Ramos (cell line): Measurements from ENCODE around the gene LRRC72.

Source experiments
- in situ Hi-C: fragments of 300-500 bp; cut with MboI; formaldehyde crosslinking; loops from one replicate; pipeline ENCODE4 v1.14.3; 2022; ENCODE audit warnings: low sequenced_read_pairs; ENCODE audit not compliant: unreplicated experiment

LRRC72 gene

GRCh38 chr7:16564023-16564380, 37.4 kb downstream of the LRRC72 start:
- in situ Hi-C loops = loop anchor here (25.0 kb wide), 1 partner anchor 477 kb away; no protein-coding TSS in a partner anchor

- in situ Hi-C loops = loop anchor here (25.0 kb wide), 1 partner anchor 478 kb away; no protein-coding TSS in a partner anchor
Measured at GRCh38 chr7:16564909-16565426, 38.3 kb downstream of the LRRC72 start.

- in situ Hi-C loops = loop anchor here (25.0 kb wide), 1 partner anchor 485 kb away; no protein-coding TSS in a partner anchor
Measured at GRCh38 chr7:16571941-16572340, 45.3 kb downstream of the LRRC72 start.

GRCh38 chr7:16579216-16579615, 52.6 kb downstream of the LRRC72 start:
- in situ Hi-C loops = loop anchor here (25.0 kb wide), 1 partner anchor 333 kb away; no protein-coding TSS in a partner anchor

GRCh38 chr7:16581286-16581685, 54.7 kb downstream of the LRRC72 start:
- in situ Hi-C loops = loop anchor here (25.0 kb wide), 1 partner anchor 331 kb away; no protein-coding TSS in a partner anchor

GRCh38 chr7:16583834-16584233, 57.2 kb downstream of the LRRC72 start:
- in situ Hi-C loops = loop anchor here (25.0 kb wide), 1 partner anchor 328 kb away; no protein-coding TSS in a partner anchor

- in situ Hi-C loops = loop anchor here (25.0 kb wide), 1 partner anchor 327 kb away; no protein-coding TSS in a partner anchor
Measured at GRCh38 chr7:16585540-16585939, 58.9 kb downstream of the LRRC72 start.

- in situ Hi-C loops = loop anchor here (25.0 kb wide), 1 partner anchor 326 kb away; no protein-coding TSS in a partner anchor
Measured at GRCh38 chr7:16586081-16586874, 59.7 kb downstream of the LRRC72 start.

GRCh38 chr7:16587129-16587528, 60.5 kb downstream of the LRRC72 start:
- in situ Hi-C loops = loop anchor here (25.0 kb wide), 1 partner anchor 325 kb away; no protein-coding TSS in a partner anchor

GRCh38 chr7:16587790-16588189, 61.2 kb downstream of the LRRC72 start:
- in situ Hi-C loops = loop anchor here (25.0 kb wide), 1 partner anchor 325 kb away; no protein-coding TSS in a partner anchor

- in situ Hi-C loops = loop anchor here (25.0 kb wide), 1 partner anchor 322 kb away; no protein-coding TSS in a partner anchor
Measured at GRCh38 chr7:16589881-16590280, 63.3 kb downstream of the LRRC72 start.

GRCh38 chr7:16590424-16590823, 63.8 kb downstream of the LRRC72 start:
- in situ Hi-C loops = loop anchor here (25.0 kb wide), 1 partner anchor 322 kb away; no protein-coding TSS in a partner anchor

- in situ Hi-C loops = loop anchor here (25.0 kb wide), 1 partner anchor 320 kb away; no protein-coding TSS in a partner anchor
Measured at GRCh38 chr7:16592395-16592794, 65.8 kb downstream of the LRRC72 start.

GRCh38 chr7:16594061-16594460, 67.4 kb downstream of the LRRC72 start:
- in situ Hi-C loops = loop anchor here (25.0 kb wide), 1 partner anchor 318 kb away; no protein-coding TSS in a partner anchor

- in situ Hi-C loops = loop anchor here (25.0 kb wide), 1 partner anchor 318 kb away; no protein-coding TSS in a partner anchor
Measured at GRCh38 chr7:16594676-16595075, 68.1 kb downstream of the LRRC72 start.

GRCh38 chr7:16595596-16595995, 69.0 kb downstream of the LRRC72 start:
- in situ Hi-C loops = loop anchor here (25.0 kb wide), 1 partner anchor 317 kb away; no protein-coding TSS in a partner anchor

- in situ Hi-C loops = loop anchor here (25.0 kb wide), 1 partner anchor 314 kb away; no protein-coding TSS in a partner anchor
Measured at GRCh38 chr7:16598015-16598414, 71.4 kb downstream of the LRRC72 start.

GRCh38 chr7:16599860-16600259, 73.2 kb downstream of the LRRC72 start:
- in situ Hi-C loops = loop anchor here (25.0 kb wide), 1 partner anchor 312 kb away; no protein-coding TSS in a partner anchor

- in situ Hi-C loops = no loop called here
Measured at GRCh38 chr7:16603633-16604032, 77.0 kb downstream of the LRRC72 start.

GRCh38 chr7:16604054-16604453, 77.4 kb downstream of the LRRC72 start:
- in situ Hi-C loops = no loop called here

GRCh38 chr7:16606704-16607103, 80.1 kb downstream of the LRRC72 start:
- in situ Hi-C loops = no loop called here
